HG02840 (cell line): ENCODE results near the gene MXD3.
"Not testable (repeated sequence)": the region's sequence is repeated elsewhere in the genome, so short reads cannot be mapped to it uniquely, and the experiment has no call there.

ENCODE experiments used
- ATAC-seq: cut with Tn5 transposase; IDR thresholded peaks from one replicate; pipeline ENCODE4 v1.9.1; 2021; ENCODE audit warnings: mild to moderate bottlenecking, moderate library complexity, moderate number of reproducible peaks; ENCODE audit not compliant: unreplicated experiment, low FRiP score

MXD3 gene

GRCh38 chr5:177311723-177312648 is at the start of gene MXD3:
MXD3 (minus strand) TSS chr5:177311898; CDS start chr5:177311830, 68 bp downstream.
- peak; percentile 74 for ATAC-seq

- ATAC-seq: not testable (repeated sequence)
These were observed 49.0 kb upstream of the MXD3 start for GRCh38 chr5:177360740-177361139.

- ATAC-seq: no peak
These were observed 48.2 kb upstream of the MXD3 start for GRCh38 chr5:177359860-177360259.

- no peak for ATAC-seq
These were observed 47.8 kb upstream of the MXD3 start for GRCh38 chr5:177359451-177359851.

GRCh38 chr5:177358370-177358819 is 46.7 kb upstream of the MXD3 start:
- no peak for ATAC-seq

GRCh38 chr5:177357459-177358351 is 46.0 kb upstream of the MXD3 start, which contains the start of gene RGS14:
RGS14 (plus strand) TSS chr5:177357924; CDS start chr5:177358025, 101 bp downstream.
- peak; percentile 87 for ATAC-seq

GRCh38 chr5:177357146-177357458 is 45.4 kb upstream of the MXD3 start:
- ATAC-seq: no peak

- no peak for ATAC-seq
These were observed 45.0 kb upstream of the MXD3 start for GRCh38 chr5:177356746-177357145.

GRCh38 chr5:177355868-177356168 is 44.1 kb upstream of the MXD3 start:
- ATAC-seq: no peak

- no peak for ATAC-seq
These were observed 43.6 kb upstream of the MXD3 start for GRCh38 chr5:177355162-177355867.

- ATAC-seq: no peak
These were observed 43.0 kb upstream of the MXD3 start for GRCh38 chr5:177354711-177355110.

GRCh38 chr5:177354256-177354655 is 42.6 kb upstream of the MXD3 start:
- no peak for ATAC-seq

GRCh38 chr5:177353093-177353492 is 41.4 kb upstream of the MXD3 start:
- ATAC-seq: no peak

- ATAC-seq: peak; percentile 94
These were observed 40.0 kb upstream of the MXD3 start, which contains the start of gene LMAN2 for GRCh38 chr5:177351392-177352329. LMAN2 (minus strand) TSS chr5:177351668; CDS start chr5:177351647, 21 bp downstream.

GRCh38 chr5:177350776-177351391 is 39.2 kb upstream of the MXD3 start:
- ATAC-seq: peak; percentile 9

GRCh38 chr5:177349762-177350161 is 38.1 kb upstream of the MXD3 start:
- ATAC-seq: no peak

- ATAC-seq: no peak
These were observed 37.6 kb upstream of the MXD3 start for GRCh38 chr5:177349362-177349647.

GRCh38 chr5:177347699-177348098 is 36.0 kb upstream of the MXD3 start:
- ATAC-seq: no peak

GRCh38 chr5:177346820-177347219 is 35.1 kb upstream of the MXD3 start:
- no peak for ATAC-seq
